Occipital lobe (tissue), 2 donors: Measurements from ENCODE around the gene RASA3. TPM values are rescaled to one million over a fixed set of nuclear protein-coding genes. Genes with fewer than 3 reads are reported as not detected.
"Not testable (repeated sequence)": the region's sequence is repeated elsewhere in the genome, so short reads cannot be mapped to it uniquely, and the experiment has no call there.

ENCODE experiments used
- DNase-seq: peaks from one replicate; lab custom pipeline; 2025; lab: John Stamatoyannopoulos, UW
- total RNA-seq: library from RNA; depleted of rRNA; stranded (reverse); fragments of >200 nt; gene quantifications from one replicate; pipeline ENCODE4 v1.2.3, GENCODE V29; 2014

The RASA3 gene, protein sequence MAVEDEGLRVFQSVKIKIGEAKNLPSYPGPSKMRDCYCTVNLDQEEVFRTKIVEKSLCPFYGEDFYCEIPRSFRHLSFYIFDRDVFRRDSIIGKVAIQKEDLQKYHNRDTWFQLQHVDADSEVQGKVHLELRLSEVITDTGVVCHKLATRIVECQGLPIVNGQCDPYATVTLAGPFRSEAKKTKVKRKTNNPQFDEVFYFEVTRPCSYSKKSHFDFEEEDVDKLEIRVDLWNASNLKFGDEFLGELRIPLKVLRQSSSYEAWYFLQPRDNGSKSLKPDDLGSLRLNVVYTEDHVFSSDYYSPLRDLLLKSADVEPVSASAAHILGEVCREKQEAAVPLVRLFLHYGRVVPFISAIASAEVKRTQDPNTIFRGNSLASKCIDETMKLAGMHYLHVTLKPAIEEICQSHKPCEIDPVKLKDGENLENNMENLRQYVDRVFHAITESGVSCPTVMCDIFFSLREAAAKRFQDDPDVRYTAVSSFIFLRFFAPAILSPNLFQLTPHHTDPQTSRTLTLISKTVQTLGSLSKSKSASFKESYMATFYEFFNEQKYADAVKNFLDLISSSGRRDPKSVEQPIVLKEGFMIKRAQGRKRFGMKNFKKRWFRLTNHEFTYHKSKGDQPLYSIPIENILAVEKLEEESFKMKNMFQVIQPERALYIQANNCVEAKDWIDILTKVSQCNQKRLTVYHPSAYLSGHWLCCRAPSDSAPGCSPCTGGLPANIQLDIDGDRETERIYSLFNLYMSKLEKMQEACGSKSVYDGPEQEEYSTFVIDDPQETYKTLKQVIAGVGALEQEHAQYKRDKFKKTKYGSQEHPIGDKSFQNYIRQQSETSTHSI
- 14.2 TPM for total RNA-seq

DNA sequence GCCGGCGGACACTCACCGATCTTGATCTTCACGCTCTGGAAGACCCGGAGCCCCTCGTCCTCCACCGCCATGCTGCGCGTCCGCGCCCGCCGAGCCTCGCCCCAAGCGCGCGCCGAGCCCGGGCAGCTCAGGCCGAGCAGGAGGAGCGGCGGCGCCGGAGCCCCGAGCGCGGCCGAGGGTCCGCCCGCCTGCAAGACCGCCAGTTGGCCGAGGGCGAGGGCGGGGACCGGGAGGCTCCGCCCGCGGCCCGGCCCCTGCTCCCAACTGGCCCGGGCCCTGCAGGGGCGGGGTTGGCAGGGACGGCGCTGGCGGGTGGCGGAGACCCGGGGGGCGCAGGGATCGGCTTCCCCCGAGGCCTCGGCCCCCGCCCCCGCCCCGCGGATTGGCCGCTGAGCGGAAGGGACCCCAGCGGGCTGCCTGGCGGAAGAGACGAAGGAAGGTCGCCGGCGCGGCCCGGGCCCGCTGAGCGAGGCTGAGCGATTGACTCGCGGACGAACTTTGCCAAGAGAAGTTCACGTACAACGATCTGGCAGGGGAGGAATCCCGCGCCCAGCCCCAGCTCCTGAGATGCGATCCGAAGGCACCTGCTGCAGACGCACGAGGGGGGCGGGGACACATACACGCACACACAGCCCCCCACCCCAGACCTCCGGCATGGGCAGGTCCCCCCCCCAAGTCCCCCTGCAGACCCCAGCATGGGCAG, at the start of gene RASA3:
RASA3 (minus strand) TSS at position 205 of the 703 bp plus-strand sequence; CDS start at position 71, 134 bp downstream.
- peak; percentile 41 for DNase-seq

GRCh38 chr13:114179087-114179658, 46.8 kb upstream of the RASA3 start, which contains the start of gene CFAP97D2:
Gene CFAP97D2 (plus strand): TSS chr13:114179257. CDS start chr13:114179331, 74 bp downstream.
- no peak for DNase-seq

DNA sequence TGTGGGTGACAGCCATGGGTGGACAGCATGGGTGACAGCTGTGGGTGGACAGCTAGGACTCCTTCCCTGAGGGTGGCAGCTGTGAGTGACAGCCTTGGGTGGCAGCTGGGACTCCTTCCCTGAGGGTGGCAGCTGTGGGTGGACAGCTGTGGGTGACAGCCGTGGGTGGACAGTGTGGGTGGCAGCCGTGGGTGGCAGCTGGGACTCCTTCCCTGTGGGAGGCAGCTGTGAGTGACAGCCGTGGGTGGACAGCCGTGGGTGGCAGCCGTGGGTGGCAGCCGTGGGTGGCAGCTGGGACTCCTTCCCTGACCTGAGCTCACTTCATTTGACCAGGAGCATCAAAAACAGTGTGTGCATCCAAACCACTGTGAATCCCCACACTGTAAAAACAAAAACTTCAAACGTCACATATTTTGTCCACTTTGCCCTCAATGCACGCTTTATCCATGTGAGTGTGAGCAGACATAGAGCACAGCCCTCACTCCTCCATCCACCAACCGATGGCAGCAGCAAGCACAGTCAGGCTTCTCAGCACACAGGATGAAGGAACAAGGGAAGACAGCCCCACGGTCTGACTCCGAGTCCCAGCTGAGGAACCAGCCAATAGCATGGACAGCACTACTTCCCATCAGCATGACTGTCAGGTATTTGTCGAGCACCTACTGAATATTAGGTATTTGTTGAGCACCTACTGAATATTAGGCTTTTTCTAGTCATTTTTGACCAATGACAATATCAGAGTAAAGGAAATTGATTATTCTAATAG, 45.0 kb upstream of the RASA3 start:
- no peak for DNase-seq

DNA sequence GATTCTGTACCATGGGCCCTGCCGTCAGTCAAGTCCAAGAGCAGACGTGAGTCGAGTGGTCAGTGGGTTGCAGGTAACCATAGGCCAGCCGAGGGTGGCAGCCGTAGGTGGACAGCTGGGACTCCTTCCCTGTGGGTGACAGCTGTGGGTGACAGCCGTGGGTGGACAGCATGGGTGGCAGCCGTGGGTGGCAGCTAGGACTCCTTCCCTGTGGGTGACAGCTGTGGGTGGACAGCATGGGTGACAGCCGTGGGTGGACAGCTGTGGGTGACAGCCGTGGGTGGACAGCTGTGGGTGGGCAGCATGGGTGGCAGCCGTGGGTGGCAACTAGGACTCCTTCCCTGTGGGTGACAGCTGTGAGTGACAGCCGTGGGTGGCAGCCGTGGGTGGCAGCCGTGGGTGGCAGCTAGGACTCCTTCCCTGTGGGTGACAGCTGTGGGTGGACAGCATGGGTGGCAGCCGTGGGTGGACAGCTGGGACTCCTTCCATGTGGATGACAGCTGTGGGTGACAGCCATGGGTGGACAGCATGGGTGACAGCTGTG, 44.0 kb upstream of the RASA3 start:
- DNase-seq: not testable (repeated sequence)

DNA sequence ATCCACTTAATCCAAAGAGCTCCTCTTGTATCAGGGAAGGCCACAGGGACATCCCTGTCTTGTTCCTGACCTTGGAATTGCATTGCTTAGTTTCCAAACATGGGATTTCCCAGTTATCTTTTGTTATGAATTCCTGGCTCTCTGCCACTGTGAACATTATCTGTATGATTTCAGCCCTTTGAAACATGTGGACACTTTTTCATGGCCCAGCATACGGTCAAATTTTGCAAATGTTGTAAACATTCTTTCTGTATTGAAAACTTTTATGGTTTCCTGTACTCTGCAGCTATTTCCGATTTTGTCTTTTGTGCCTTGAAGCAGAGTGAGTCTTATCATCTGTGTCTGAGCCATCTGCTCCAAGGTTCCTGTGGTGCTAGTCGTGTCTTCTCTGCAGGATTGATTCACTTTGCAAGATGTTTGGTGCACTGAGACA, 42.1 kb upstream of the RASA3 start:
- DNase-seq: no peak

GRCh38 chr13:114173745-114174144, 41.3 kb upstream of the RASA3 start:
- DNase-seq: no peak

GRCh38 chr13:114173272-114173671, 40.8 kb upstream of the RASA3 start:
- no peak for DNase-seq

- DNase-seq: no peak
These were observed 35.5 kb upstream of the RASA3 start for GRCh38 chr13:114167885-114168284.

GRCh38 chr13:114167426-114167825, 35.0 kb upstream of the RASA3 start:
- no peak for DNase-seq

- peak; percentile 77 for DNase-seq
These were observed 34.1 kb upstream of the RASA3 start for GRCh38 chr13:114166381-114167131.

DNA sequence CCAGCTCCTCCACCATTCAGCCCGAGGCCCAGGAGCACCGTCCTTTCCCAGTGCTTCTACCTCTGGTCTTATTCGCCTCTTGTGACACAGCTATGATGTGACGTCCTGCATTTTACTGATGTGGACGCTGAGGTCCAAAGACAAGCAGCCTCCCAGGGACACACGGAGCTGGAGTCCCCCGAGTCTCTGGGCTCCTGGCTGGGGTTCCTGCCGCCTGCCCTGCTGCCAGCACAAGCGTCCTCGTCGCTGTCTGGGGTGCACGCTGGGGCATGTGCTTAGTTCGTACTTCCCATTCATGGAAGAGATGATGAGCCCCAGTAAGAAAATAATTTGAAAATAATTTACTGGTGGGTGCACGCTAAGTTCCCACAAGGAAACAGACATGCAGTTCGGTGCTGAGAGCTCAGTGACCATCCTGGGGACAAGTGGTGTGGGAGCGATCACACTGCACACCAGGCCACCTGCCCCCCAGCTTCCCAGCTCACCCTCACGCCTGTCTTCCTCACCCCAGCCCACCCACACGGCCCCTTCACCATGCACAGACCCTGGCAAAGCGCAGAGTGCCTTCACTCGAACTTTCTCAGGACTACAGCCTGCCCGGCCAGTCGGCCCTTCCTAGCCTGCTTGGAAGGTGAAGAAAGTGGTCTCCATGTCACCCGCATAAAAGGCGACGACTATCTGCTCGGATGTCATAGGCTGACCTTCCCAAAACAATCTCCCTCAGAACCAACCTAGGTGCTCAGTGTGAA, 32.4 kb upstream of the RASA3 start:
- no peak for DNase-seq

DNA sequence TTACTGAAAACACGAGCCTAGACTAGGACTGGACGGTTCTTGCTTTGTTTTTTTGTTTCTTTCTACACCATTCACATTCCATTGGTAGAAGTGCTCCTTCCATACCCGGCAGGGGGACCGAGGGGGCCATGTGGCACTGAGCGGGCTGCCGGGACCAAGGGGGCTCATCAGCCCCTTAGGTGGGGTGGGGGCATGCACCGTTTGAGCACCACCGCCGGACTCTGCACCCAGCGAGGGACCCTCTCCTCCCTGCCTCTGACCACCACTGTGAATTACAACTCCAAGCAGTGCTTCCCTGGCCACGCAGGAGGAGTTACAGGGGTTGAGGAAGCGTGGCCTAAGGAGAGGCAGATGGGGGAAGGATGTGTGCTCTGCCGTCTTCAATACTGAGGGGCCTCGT, 31.6 kb upstream of the RASA3 start:
- no peak for DNase-seq

GRCh38 chr13:114162533-114162922, 30.1 kb upstream of the RASA3 start:
- no peak for DNase-seq

- DNase-seq: no peak
These were observed 29.5 kb upstream of the RASA3 start for GRCh38 chr13:114161644-114162532.

DNA sequence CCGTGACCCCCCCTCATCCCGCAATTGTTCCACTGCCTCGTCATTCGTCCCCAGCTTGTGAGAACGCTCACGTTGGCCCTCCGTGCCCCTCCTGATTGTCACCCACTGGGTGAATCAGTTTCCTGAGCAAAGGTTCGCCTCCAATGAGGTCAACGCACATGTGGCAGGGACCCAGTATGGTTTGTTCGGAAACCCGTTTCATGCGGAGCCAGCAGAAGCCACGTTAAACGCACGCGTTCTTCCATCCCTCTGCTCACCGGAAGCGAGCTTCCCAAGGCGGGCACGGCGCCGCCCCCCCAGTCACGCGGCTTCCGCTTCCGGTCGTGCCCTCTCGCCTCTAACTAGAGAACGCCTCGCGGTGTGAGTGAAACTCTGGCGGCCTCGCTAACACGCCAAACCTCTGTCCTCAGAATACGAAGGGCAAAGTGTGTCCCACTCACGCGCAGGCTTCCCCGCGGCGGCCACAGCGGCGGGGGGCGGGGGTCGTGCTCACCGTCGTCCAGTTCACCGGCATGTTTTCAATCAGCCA, 28.7 kb upstream of the RASA3 start:
- DNase-seq: no peak

DNA sequence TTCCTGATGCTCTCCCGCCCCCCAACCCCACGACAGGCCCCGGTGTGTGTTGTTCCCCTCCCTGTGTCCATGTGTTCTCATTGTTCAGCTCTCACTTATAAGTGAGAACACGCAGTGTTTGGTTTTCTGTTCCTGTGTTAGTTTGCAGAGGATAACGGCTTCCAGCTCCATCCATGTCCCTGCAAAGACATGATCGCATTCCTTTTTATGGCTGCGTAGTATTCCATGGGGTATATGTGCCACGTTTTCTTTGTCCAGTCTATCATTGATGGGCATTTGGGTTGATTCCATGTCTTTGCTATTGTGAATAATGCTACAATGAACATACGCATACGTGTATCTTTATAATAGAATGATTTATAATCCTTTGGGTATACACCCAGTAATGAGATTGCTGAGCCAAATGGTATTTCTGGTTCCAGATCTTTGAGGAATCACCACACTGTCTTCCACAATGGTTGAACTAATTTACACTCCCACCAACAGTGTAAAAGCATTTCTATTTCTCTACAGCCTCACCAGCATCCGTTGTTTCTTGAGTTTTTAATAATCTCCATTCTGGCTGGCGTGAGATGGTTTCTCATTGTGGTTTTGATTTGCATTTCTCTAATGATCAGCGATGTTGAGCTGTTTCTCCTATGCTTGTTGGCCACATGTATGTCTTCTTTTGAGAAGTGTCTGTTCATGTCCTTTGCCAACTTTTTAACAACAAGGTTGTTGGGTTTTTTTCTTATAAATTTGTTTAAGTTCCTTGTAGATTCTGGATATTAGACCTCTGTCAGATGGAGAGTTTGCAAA, 26.6 kb upstream of the RASA3 start:
- DNase-seq: not testable (repeated sequence)
